GM10847 (cell line): ENCODE measurements around the gene POLR1D.

Experiments
- POLR2A ChIP-seq: IDR thresholded peaks from 2 replicates; pipeline ENCODE4 v1.6.1; 2011; ENCODE audit not compliant: insufficient read length; ENCODE audit errors: extremely low read depth

The POLR1D gene

GRCh38 chr13:27644302-27644701 lies 22.6 kb downstream of the POLR1D start:
- no peak for TF ChIP-seq POLR2A

DNA sequence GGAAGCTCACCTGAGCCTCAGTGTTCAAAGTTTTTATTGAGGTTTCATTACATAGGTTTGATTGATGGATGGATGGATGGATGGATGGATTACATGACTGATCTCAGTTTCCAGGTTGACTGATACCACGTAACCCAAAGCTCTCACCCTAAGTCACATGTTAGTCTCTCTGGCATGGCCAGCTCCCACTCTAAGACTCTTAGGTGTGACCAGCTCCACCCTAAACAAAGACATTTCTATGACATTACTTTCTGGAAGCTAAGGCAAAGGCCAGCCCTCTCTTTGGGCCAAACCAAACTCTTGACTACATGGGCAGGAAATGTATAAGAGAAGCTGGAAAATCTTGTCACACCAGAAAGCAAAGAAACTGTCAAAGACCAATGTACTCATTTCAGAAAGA lies 28.6 kb downstream of the POLR1D start:
- no peak for TF ChIP-seq POLR2A

- TF ChIP-seq POLR2A = no peak
Measured at GRCh38 chr13:27654059-27654458, 32.4 kb downstream of the POLR1D start.

DNA sequence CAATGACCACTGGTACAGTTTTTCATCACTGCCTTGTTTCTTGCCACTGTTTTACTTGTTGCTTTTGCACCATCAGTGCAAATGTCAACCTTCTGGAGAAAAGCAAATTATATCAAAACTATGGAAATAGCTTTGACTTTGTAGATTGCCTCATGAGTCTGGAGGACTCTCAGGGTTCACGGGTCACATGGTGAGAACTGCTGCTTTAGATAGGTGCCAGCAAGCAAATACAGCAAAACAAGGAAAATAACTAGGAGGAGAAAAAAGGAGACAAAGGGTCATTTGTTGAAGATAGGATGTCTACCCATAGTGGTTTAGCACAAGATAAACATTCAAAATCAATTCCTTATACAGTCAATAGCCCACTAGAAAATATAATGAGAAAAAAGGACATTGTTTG lies 33.1 kb downstream of the POLR1D start:
- no peak for TF ChIP-seq POLR2A

GRCh38 chr13:27657724-27658123 lies 36.0 kb downstream of the POLR1D start:
- TF ChIP-seq POLR2A = no peak

GRCh38 chr13:27658546-27658945 lies 36.9 kb downstream of the POLR1D start:
- TF ChIP-seq POLR2A = no peak

GRCh38 chr13:27659145-27659865 lies 37.6 kb downstream of the POLR1D start:
- TF ChIP-seq POLR2A = no peak

DNA sequence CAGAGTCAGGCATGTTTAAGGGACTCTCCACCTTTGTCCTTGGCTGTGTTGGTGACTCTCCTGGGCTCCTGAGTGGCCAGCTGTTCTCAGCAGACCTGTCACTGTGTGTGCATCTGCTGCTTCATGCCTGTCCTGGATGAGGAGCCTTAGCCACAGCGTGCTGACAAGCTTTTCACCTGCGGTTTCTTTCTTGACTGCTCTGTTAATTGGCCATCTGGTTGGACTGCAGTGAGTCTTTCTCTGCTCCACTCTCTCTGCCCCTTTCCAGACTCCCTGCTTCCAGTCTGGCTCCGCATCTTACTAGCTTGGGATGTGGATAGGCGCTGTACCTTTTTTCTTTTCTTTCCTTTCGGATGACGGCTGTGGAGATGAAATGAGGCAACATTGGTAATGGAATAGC lies 38.8 kb downstream of the POLR1D start:
- no peak for TF ChIP-seq POLR2A

DNA sequence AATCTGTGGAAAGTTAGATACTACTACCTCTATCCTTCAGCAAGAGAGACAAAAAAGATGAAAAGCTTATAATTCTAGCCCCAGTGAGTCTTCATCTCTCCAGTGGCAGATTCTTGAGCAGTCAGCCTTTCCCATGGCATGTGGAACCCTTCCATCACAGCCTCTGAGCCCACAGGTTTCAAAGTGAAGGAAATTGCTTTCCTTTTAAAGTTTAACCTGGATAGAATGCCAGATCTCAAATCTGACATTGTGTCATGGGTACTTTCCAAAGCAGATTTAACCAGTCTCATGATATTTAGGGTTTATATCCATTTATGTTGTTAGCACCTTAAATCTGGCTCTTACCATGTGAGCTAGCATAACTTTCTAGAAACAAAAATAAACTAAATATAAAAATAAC lies 39.3 kb downstream of the POLR1D start:
- TF ChIP-seq POLR2A = no peak

- no peak for TF ChIP-seq POLR2A
Measured at GRCh38 chr13:27662738-27663470, 41.2 kb downstream of the POLR1D start.

GRCh38 chr13:27663947-27664346 lies 42.3 kb downstream of the POLR1D start:
- no peak for TF ChIP-seq POLR2A

GRCh38 chr13:27665333-27665732 lies 43.6 kb downstream of the POLR1D start:
- TF ChIP-seq POLR2A = no peak

- TF ChIP-seq POLR2A = no peak
Measured at GRCh38 chr13:27665761-27666160, 44.1 kb downstream of the POLR1D start.

GRCh38 chr13:27666951-27667350 lies 45.3 kb downstream of the POLR1D start:
- TF ChIP-seq POLR2A = no peak

GRCh38 chr13:27667946-27668345 lies 46.3 kb downstream of the POLR1D start:
- TF ChIP-seq POLR2A = no peak

GRCh38 chr13:27670861-27671260 lies 49.2 kb downstream of the POLR1D start:
- no peak for TF ChIP-seq POLR2A

- TF ChIP-seq POLR2A = no peak
Measured at GRCh38 chr13:27672025-27672424, 50.3 kb downstream of the POLR1D start.
